Upper lobe of left lung (tissue), 4 donors: ENCODE results near the gene XPR1.

Source experiments
- EP300 ChIP-seq, 4 donors: sonication (generic); formaldehyde crosslinking; IDR thresholded peaks; one replicate each; pipeline ENCODE4 v1.5.1; 2017; ENCODE audit warnings: antibody characterized with exemption in 4 of 4, control low read depth in 2 of 4
- POLR2A ChIP-seq, 4 donors: fragments of 450-650 bp; IDR thresholded peaks; one replicate each; pipeline ENCODE4 v1.5.1; 2016 to 2017; ENCODE audit warnings: antibody characterized with exemption in 4 of 4, mild to moderate bottlenecking in 2 of 4
- POLR2AphosphoS5 ChIP-seq, 2 donors: sonication (generic); formaldehyde crosslinking; IDR thresholded peaks; one replicate each; pipeline ENCODE4 v1.5.1; 2017; ENCODE audit warnings: antibody characterized with exemption in 2 of 2
- TF ChIP-seq, protein P1 (sequence below), 6 experiments: fragments of 450-650 bp in 4 of 6; fragments of 200-600 bp in 2 of 6; sonication (generic) in 2 of 6; IDR thresholded peaks; one replicate each; pipeline ENCODE4 v1.5.1; 2016 to 2019; ENCODE audit warnings: antibody characterized with exemption in 6 of 6

DNA sequence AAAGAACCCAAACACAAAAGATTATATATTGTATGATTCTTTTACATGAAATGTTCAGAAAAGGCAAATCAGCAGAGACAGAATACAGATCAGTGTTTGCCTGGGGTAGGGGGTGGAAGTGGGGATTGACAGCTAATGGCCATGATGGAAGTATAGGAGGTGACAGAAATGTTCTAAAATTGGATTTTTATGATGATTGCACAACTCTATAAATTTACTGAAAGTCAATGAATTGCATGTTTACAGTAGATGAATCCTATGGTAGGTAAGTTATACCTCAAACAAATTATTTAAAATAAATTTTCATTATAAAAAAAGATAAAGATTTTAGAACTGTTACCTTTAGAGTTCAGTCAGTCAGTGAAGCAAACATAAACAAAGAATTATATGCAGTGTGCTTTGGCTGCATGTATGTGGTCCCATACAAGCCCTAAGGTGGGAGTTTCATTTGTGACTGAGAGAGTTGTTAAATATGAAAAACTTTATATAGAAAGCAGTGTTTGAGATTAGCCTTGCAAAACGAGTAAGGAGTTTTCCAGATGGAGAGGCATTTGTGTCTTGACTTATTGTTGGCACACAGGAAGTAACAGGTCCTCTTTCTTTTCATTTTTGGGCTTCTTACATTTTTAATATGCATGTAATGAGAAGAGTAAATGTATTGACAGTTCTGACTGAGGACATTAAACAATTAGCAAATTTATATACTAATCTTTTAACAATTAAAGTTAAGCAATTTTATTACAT is 165.2 kb downstream of the XPR1 start:
- TF ChIP-seq, protein P1, sequence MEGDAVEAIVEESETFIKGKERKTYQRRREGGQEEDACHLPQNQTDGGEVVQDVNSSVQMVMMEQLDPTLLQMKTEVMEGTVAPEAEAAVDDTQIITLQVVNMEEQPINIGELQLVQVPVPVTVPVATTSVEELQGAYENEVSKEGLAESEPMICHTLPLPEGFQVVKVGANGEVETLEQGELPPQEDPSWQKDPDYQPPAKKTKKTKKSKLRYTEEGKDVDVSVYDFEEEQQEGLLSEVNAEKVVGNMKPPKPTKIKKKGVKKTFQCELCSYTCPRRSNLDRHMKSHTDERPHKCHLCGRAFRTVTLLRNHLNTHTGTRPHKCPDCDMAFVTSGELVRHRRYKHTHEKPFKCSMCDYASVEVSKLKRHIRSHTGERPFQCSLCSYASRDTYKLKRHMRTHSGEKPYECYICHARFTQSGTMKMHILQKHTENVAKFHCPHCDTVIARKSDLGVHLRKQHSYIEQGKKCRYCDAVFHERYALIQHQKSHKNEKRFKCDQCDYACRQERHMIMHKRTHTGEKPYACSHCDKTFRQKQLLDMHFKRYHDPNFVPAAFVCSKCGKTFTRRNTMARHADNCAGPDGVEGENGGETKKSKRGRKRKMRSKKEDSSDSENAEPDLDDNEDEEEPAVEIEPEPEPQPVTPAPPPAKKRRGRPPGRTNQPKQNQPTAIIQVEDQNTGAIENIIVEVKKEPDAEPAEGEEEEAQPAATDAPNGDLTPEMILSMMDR (IDR thresholded peaks at IDR 0.05) = no peak
- TF ChIP-seq POLR2A (IDR thresholded peaks at IDR 0.05) (no peak), EP300 (IDR thresholded peaks at IDR 0.05) (no peak), POLR2AphosphoS5 (IDR thresholded peaks at IDR 0.05) (no peak)
